Subcutaneous adipose tissue (tissue), 4 donors: ENCODE results near the gene LMX1B. TPM values are rescaled to one million over a fixed set of nuclear protein-coding genes. Genes with fewer than 3 reads are reported as not detected.

Experiments
- total RNA-seq, 4 donors: library from RNA; depleted of rRNA; stranded (reverse); fragments of >200 nt; gene quantifications; one replicate each; pipeline ENCODE4 v1.1.0, GENCODE V29; 2016
- TF ChIP-seq, protein P1 (sequence below): fragments of 450-650 bp; IDR thresholded peaks from one replicate; pipeline ENCODE4 v1.5.1; 2016; ENCODE audit warnings: low read depth, mild to moderate bottlenecking, control low read depth, antibody characterized with exemption, moderate library complexity

The LMX1B gene
- 1 to 10 TPM in 1 of 4 donors, under 1 TPM in 2, not detected in 1; 0.38 to 1.1 (median 0.51) TPM for total RNA-seq

DNA sequence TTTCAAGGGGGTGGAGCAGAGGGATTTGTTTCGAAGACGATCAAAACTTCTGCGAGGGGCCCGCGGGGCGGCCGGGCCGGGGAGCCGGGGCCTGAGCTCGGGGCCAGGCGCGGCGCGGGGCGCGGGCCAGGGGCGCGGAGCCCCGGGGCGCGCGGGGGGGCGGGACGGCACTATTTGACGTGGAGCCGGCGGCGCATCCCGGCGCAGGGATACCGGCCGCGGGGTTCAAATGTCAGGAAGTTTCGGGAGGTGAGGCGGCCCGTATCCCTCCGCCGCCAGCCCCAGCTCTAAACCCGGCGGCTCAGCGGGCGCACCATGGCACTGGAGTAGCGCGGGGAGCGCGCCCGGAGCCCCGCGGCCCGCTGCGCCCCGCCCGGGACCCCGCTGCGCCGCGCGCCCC lies at the start of gene LMX1B:
TSS of gene LMX1B (plus strand) at position 278 of the 400 bp plus-strand sequence. CDS start 522 bp downstream, outside the sequence.
- TF ChIP-seq, protein P1, sequence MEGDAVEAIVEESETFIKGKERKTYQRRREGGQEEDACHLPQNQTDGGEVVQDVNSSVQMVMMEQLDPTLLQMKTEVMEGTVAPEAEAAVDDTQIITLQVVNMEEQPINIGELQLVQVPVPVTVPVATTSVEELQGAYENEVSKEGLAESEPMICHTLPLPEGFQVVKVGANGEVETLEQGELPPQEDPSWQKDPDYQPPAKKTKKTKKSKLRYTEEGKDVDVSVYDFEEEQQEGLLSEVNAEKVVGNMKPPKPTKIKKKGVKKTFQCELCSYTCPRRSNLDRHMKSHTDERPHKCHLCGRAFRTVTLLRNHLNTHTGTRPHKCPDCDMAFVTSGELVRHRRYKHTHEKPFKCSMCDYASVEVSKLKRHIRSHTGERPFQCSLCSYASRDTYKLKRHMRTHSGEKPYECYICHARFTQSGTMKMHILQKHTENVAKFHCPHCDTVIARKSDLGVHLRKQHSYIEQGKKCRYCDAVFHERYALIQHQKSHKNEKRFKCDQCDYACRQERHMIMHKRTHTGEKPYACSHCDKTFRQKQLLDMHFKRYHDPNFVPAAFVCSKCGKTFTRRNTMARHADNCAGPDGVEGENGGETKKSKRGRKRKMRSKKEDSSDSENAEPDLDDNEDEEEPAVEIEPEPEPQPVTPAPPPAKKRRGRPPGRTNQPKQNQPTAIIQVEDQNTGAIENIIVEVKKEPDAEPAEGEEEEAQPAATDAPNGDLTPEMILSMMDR = no peak

GRCh38 chr9:126564128-126564527 lies 49.6 kb upstream of the LMX1B start:
- TF ChIP-seq, protein P1 = no peak

DNA sequence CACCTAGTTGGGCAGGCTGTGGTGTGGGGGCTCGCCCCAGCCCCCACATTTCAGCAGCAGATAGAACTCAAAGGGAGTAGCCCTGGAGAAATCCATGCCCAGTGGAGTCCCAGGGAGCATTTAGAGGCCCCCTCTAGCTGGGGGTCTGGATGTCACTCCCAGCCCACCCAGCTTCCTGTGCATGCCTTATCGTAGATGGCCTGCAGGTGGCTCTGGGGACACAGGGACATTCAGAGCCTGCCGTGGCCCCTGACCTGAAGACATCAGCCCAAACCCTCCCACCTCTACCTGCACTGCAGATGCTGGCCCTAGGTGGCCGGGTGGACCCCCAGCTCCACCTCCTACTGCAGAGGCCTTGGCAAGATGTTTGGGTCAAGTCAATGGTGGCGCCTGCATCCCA lies 49.0 kb upstream of the LMX1B start:
- TF ChIP-seq, protein P1 = no peak

DNA sequence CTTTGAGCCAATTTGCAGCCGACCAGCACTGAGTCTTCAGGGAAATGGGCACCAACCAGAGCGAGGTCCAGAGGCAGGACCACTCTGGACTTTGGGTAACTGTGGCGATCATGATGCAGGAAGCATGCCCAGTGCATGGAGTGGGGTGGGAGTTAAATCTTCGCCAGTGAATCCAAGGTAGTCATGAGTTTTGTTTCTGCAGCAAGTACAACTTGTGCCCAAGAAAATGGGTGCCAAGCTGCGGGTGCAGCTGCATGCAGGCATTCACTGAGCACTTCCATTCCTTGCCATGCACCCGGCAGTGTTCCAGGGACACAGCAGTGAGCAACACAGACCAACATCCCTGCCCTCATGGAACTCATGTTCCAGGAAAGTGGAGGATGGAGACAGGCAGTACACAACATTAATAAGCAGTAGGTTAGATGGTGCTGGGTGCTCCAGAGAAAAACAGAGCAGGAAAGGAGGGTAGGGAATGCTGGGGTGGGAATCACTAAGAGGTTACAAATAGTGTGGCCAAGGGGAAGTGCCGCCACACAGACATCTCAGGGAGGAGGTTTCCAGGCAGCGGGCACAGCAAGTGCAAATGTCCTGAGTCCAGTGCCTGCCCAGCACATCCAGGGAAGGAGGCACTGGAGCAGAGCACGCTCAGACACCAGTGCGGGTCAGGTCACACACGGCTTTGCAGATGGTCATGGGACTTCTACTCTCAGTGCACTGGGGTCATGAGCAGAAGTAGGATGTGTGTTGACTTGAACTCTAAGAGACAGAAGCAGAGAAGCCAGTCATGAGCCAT lies 48.2 kb upstream of the LMX1B start:
- TF ChIP-seq, protein P1 = no peak

GRCh38 chr9:126569036-126569435 lies 44.7 kb upstream of the LMX1B start:
- TF ChIP-seq, protein P1 = no peak

DNA sequence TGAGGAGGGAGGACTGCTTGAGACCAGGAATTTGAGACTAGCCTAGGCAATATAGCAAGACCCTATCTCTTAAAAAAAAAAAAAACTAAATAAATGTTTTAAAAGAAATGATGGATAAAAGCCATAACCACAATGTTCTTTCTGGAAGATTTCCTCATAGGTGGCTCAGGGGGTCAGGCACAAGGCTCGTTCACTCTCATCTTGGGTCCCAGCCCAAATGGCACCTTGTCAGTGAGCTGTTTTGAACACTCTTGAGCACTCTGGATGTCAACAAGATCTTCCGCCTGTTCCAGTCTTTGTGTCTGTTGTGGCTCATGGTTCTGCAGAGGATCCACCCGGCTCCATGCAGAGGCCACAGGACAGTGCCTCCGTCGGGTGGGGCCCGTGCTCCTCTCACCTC lies 35.7 kb upstream of the LMX1B start:
- TF ChIP-seq, protein P1 = no peak

GRCh38 chr9:126581893-126582292 lies 31.8 kb upstream of the LMX1B start:
- TF ChIP-seq, protein P1 = no peak
